ENCODE data around the gene TSKS.

- no peak for TF ChIP-seq CTCF (IDR thresholded peaks at IDR 0.05)
- TF ChIP-seq POLR2A (IDR thresholded peaks at IDR 0.05), result no peak
Measured at GRCh38 chr19:49710372-49710951, 52.6 kb downstream of the TSKS start.

All from thyroid gland (tissue), 4 donors.